ENCODE results near the gene NRIP1. TPM values are rescaled to one million over a fixed set of nuclear protein-coding genes. Genes with fewer than 3 reads are reported as not detected.

NRIP1 gene
- total RNA-seq, 4 donors from 2014 or later, result 38.5 to 63.7 (median 55.6) TPM

DNA sequence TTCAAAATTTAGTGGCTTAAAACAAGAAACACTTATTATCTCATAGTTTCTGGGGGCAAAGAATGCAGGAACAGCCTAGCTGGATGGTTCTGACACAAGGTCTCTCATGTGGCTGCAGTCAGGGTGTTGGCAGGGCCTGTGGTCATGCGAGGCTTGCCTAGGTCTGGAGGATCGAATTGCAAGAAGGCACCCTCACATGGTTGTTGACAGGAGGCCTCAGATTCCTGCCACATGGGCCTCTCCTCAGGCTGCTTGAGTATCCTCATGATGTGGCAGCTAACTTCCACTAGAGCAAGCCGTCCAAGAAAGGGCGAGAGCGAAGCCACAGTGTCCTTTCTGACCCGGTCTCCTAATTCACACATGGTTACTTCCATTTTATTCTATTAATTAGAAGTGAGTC lies 6.2 kb upstream of the NRIP1 start:
- TF ChIP-seq POLR2A (IDR thresholded peaks at IDR 0.05), result no peak
- no peak for TF ChIP-seq CTCF (IDR thresholded peaks at IDR 0.05)
- no peak for TF ChIP-seq EP300 (IDR thresholded peaks at IDR 0.05; ENCODE audit: low read depth)
- TF ChIP-seq POLR2AphosphoS5 (IDR thresholded peaks at IDR 0.05), result no peak
- 80 to 97% methylated on average over 1 to 6 of the region's 6 CpGs for WGBS, 2 donors (ENCODE audit: low coverage in 1 of 2)
- no peaks in the 10 kb centered on the region for H3K27me3 ChIP-seq
- no peak overlapping the region for H3K27ac ChIP-seq
- DNase-seq, result no peak
- H3K4me1 ChIP-seq, result peaks cover 0 to 6% (median 2%) of the 10 kb centered on the region in 4 donors
- no peaks in the 10 kb centered on the region for H3K9me3 ChIP-seq
- no peaks in the 10 kb centered on the region for H3K36me3 ChIP-seq
- no peak overlapping the region for H3K4me3 ChIP-seq
- intact Hi-C loops (cut with DNase I; ENCODE audit: low total_unique reads), result loop anchor here (1.0 kb wide), 1 partner anchor 11 kb away; no protein-coding TSS in a partner anchor
- in situ Hi-C loops (cut with MboI; ENCODE audit: low pct_ligation_motif_present in 1 of 4, low pct_unique_long_range_greater_than_20kb in 1 of 4, low sequenced_read_pairs in 3 of 4), result loop anchor here in 2 of 4 donors (25.0 kb wide), 3 partner anchors 209 to 666 kb away; partner anchors contain the start of gene USP25 (in 1 of the 2)

GRCh38 chr21:15066123-15066575 lies 1.3 kb upstream of the NRIP1 start:
- intact Hi-C loops (cut with DNase I; ENCODE audit: low total_unique reads) (no loop called here), in situ Hi-C loops (cut with MboI; ENCODE audit: low pct_ligation_motif_present in 1 of 4, low pct_unique_long_range_greater_than_20kb in 1 of 4, low sequenced_read_pairs in 3 of 4) (loop anchor here in 3 of 4 donors (10.0 to 25.0 kb wide), 4 partner anchors 191 to 671 kb away; partner anchors contain the start of gene USP25 (in 1 of the 3))
- peak overlapping the region; percentile 98 to 100 (median 100) for H3K27ac ChIP-seq
- H3K36me3 ChIP-seq, result no peaks in the 10 kb centered on the region
- no peaks in the 10 kb centered on the region for H3K27me3 ChIP-seq
- TF ChIP-seq EP300 (IDR thresholded peaks at IDR 0.05; ENCODE audit: low read depth), result no peak
- no peak for TF ChIP-seq CTCF (IDR thresholded peaks at IDR 0.05)
- no peak for TF ChIP-seq POLR2AphosphoS5 (IDR thresholded peaks at IDR 0.05)
- 0% methylated on average over 8 of the region's 8 CpGs for WGBS, 2 donors (ENCODE audit: low coverage in 1 of 2)
- H3K9me3 ChIP-seq, result no peaks in the 10 kb centered on the region
- H3K4me3 ChIP-seq, result peak overlapping the region; percentile 76 to 99 (median 96)
- peaks cover 2 to 26% (median 18%) of the 10 kb centered on the region in 4 donors for H3K4me1 ChIP-seq
- DNase-seq, result no peak

DNA sequence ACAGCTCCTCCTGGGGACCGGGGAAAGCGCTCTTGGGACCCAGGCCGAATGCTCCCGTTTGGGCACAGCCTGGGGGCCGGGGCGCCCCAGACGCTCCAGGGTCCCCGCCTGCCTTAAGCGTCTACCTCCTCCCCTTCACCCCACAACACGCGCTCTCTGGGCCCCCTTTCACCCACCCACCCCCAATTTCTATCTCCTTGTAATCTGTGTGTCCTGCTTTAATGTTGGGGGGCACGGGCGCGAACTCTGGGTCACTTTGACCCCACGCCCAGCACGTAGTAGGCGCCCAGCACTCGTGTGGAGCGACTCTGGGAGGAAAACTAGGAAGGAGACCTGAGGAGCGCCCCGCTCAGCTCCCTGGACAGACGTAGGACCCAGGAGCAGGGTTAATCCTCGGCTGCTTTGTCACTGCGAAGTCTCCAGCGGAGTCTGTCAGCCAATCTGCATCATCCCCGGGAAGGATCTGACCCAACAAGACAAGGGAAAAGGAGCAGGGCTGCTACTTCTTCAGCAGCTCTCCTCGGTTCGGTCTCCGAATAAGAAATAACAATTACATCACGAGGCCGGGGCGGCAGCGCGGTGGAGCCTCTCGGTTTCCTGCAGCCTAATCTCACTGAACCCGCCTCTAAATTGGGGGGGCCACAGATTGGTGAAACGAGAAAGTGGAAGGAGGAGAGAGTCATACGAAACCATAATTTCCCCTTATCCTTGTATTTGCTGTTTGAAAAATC lies 757 bp upstream of the NRIP1 start:
- Histone ChIP-seq H3K4me1 (peaks cover 7 to 32% (median 24%) of the 10 kb centered on the region in 4 donors), H3K27ac (peak overlapping the region; percentile 98 to 100 (median 100)), H3K9me3 (no peaks in the 10 kb centered on the region), H3K36me3 (no peaks in the 10 kb centered on the region), H3K27me3 (no peaks in the 10 kb centered on the region), H3K4me3 (peak overlapping the region; percentile 76 to 99 (median 96))
- TF ChIP-seq CTCF (IDR thresholded peaks at IDR 0.05) (peak in 1 of 5 experiments; percentile 4), EP300 (IDR thresholded peaks at IDR 0.05; ENCODE audit: low read depth) (no peak), POLR2A (IDR thresholded peaks at IDR 0.05) (peak; percentile 74), POLR2AphosphoS5 (IDR thresholded peaks at IDR 0.05) (peak; percentile 75 to 89 (median 84))
- 0% methylated on average over 12 to 38 of the region's 38 CpGs for WGBS, 2 donors (ENCODE audit: low coverage in 1 of 2)
- in situ Hi-C loops (cut with MboI; ENCODE audit: low pct_ligation_motif_present in 1 of 4, low pct_unique_long_range_greater_than_20kb in 1 of 4, low sequenced_read_pairs in 3 of 4), result loop anchor here in 3 of 4 donors (10.0 to 25.0 kb wide), 4 partner anchors 191 to 672 kb away; partner anchors contain the start of gene USP25 (in 1 of the 3)
- intact Hi-C loops (cut with DNase I; ENCODE audit: low total_unique reads), result no loop called here
- peak; percentile 80 for DNase-seq

Measured in transverse colon (tissue), 4 donors.